Left forelimb (tissue), 1 donor: ENCODE results near the gene CCS.
A peak's percentile ranks its signal among the peaks of the same experiment; 100 is the strongest.
"Not testable (repeated sequence)": the region's sequence is repeated elsewhere in the genome, so short reads cannot be mapped to it uniquely, and the experiment has no call there.

ENCODE experiments used
- DNase-seq: peaks from one replicate; pipeline ENCODE4 v3.0.0-alpha.2; 2018; ENCODE audit warnings: low spot score

CCS gene, protein sequence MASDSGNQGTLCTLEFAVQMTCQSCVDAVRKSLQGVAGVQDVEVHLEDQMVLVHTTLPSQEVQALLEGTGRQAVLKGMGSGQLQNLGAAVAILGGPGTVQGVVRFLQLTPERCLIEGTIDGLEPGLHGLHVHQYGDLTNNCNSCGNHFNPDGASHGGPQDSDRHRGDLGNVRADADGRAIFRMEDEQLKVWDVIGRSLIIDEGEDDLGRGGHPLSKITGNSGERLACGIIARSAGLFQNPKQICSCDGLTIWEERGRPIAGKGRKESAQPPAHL

GRCh38 chr11:66592457-66593302 is at the start of gene CCS, which contains the start of gene CCDC87:
Gene CCS (plus strand): TSS chr11:66593185. CDS start chr11:66593262, 77 bp downstream.
Gene CCDC87 (minus strand): TSS chr11:66593063. CDS start chr11:66593015, 48 bp downstream.
- DNase-seq: peak; percentile 98

DNA sequence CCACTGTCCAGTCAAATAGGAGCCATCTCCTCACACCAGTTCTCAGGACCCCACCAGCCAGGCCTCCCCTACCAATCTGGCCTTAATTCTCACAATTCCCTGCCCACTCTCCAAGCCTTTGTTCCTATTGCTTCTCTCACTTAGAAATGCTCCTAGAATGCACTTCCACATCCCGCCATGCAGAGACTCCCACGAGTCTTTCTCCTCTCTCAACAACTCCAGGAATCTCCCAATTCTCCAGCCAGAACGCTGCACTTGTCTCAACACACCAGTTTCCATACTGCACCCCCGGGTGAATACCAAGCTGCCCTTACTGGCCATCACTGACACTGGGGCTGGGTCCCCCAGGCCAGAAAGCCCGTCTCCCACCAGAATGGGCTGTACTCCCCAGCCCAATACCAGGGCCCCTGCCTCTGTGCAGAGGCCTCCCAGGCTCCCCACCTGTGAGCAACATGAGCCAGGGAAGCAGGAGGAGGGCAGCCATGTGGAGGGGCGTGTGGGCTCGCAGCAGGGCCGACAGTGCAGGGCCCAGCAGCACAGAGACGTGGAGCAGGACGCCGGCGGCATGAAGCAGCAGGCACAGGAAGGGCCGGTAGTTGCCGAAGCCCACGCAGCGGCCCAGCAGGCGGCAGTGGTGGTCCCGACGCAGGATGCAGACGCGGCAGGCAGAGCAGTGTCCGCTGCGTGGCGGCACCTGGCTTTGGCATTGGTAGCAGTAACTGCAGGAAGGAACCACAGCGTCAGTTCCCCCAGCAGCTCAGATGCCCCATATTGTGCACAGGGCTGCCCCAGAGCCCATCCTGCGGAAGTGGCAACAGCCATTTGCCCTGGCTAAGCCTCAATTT is 49.5 kb upstream of the CCS start:
- no peak for DNase-seq

DNA sequence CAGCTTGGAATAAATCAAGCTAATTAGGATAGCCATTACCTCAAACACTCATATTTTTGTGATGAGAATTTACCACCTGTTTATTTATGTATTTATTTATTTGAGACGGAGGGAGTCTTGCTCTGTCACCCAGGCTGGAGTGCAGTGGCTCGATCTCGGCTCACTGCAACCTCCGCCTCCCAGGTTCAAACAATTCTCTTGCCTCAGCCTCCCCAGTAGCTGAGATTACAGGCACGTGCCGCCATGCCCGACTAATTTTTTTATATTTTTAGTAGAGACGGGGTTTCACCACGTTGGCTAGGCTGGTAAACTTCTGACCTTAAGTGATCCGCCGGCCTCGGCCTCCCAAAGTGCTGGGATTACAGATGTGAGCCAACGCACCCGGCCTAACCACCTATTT is 48.0 kb upstream of the CCS start:
- DNase-seq: not testable (repeated sequence)

- peak; percentile 94 for DNase-seq
Measured at GRCh38 chr11:66545701-66546367, 47.2 kb upstream of the CCS start, which contains the start of gene ZDHHC24. Gene ZDHHC24 (minus strand): TSS chr11:66546048. CDS start chr11:66546003, 45 bp downstream.

- DNase-seq: no peak
Measured at GRCh38 chr11:66546368-66546965, 46.5 kb upstream of the CCS start, which contains the start of gene ACTN3. Gene ACTN3 (plus strand): TSS chr11:66546903. CDS start chr11:66546938, 35 bp downstream.

GRCh38 chr11:66546966-66547661 is 45.9 kb upstream of the CCS start:
- no peak for DNase-seq

GRCh38 chr11:66547662-66548009 is 45.3 kb upstream of the CCS start:
- DNase-seq: no peak

DNA sequence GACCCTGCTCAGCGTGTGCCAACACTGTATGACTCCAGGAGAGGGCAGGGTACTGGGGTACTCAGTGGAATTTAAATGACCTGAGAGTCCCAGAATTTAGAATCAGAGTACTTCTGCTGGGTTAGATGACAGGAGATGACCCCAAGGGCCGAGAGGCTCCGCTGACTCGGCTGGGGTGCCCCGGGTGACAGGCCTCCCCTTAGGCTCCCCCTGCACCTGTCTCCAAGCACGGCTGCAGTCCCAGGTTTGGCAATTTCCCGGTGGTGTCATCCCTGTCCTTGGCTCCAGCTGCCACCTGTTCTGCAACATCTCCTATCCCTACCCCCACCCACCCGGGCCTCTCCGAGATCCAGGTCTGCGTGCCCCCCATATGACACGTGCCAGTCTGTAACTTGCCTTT is 44.9 kb upstream of the CCS start:
- no peak for DNase-seq

- no peak for DNase-seq
Measured at GRCh38 chr11:66548774-66549630, 44.0 kb upstream of the CCS start.

- DNase-seq: no peak
Measured at GRCh38 chr11:66549696-66550095, 43.3 kb upstream of the CCS start.

DNA sequence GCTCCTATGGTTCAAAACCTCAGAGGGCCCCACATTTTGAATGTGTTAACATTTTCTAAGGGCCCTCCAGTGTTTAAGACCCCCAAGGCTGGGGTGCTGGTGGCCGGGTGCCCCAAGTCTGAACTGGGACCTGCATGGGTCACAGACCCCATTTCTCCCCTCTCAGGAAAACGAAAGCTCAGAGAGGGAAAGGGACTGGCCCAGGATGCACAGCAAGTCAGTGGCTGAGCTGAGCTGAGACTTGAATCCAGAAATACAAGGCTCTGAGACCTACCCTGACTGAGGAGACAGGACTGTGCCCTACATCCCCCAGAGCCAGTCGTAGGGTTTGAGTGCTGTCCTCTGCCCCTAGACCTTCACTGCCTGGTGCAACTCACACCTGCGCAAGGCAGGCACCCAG is 42.1 kb upstream of the CCS start:
- DNase-seq: no peak

DNA sequence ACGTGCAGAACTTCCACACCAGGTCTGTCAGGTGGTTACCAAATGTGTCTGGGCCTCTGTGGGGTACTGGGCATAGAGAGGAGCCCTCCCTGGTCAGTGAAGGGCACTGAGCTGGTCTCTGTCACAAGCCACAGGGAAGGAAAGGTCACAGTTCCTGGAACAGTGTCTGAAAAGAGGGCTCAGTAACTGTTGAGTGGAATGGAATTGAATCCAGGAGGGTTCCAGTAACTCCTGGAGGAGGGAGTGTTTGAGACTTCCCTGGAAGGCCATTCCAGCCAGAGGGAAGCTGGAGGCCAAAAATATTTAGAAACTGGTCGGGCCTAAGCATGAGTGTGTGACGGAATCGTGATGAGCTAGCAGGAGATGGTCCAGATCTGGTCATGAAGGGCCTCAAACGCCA is 38.4 kb upstream of the CCS start:
- no peak for DNase-seq

DNA sequence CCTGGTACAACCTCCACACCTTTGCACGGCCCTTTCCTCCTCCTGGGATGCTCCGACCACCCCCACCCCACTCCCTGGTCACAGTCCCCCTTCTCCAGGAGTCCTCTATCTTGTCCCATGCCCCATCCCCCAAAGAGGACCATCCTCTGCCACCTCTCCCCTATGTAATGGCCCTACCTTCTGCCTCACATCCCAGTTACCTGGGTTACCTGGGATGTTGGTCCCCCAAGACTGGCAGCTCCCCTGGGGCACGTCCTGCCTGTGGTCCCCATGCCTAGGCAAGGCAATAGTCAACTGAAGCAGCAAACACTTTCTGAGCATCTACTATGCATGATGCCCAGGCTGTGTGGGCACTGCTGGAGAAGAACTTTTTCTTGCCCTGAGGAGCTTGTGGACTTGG is 37.6 kb upstream of the CCS start:
- no peak for DNase-seq

DNA sequence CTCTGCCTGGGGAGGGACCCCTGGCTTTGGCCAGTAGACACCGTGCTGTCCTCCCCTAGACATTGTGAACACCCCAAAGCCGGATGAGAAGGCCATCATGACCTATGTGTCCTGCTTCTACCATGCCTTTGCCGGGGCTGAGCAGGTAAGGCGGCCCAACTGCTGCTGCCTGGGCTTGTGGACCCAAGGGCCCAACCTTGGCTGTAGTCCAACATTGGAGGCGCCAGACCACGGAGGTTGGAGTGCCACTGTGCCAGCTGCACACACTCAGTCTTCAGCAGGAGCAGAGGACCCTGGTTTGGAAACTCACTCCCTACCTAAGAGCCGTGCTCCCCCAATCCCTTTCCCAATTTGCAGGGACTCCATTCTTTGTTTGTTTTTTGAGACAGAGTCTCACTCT is 36.9 kb upstream of the CCS start:
- DNase-seq: no peak

DNA sequence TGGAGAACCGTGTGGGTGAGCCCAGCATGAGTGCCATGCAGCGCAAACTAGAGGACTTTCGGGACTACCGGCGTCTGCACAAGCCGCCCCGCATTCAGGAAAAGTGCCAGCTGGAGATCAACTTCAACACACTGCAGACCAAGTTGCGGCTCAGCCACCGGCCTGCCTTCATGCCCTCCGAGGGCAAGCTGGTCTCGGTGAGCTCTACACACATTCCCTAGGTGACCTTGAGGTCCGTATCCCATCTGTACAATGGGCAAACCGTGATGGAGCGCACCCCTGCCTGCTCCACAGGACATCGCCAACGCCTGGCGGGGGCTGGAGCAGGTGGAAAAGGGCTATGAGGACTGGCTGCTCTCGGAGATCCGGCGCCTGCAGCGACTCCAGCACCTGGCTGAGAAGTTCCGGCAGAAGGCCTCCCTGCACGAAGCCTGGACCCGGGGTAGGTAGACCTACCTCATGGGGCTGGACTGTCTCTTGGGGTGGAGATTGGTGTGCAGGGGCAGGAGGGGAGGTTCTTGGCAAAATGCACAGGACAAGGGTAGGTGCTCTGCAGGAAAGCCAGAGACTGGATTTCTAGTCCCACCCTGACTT is 35.2 kb upstream of the CCS start:
- no peak for DNase-seq

DNA sequence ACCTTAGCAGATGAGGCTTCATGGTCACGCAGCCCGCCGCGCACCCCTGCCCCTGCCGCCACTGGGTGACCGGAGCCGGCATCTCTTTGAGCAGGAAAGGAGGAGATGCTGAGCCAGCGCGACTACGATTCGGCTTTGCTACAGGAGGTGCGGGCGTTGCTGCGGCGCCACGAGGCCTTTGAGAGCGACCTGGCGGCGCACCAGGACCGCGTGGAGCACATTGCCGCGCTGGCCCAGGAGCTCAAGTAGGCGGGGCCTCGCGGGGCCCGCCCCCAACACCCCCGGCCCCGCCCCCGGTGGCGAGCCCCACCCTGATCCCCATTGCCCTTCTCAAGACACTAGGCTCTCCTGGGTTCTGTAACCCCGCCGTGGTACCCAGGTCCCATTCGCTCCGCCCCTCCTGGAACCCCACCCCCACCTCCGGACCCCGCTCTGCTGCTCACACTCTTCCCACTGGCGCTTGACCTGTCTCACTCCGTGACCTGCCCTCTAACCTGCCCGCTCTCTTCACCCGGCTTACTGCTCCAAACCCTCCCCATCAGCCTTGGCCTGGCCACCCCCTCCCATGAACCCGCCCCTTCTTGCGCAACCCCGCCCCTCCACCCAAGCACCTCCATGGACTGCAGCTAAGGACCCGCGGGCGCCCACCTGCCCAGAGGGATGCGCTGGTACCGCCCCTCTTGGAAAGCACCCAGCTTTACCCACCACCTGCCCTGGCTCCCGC is 33.7 kb upstream of the CCS start:
- peak; percentile 63 for DNase-seq

GRCh38 chr11:66559866-66560676 is 32.9 kb upstream of the CCS start:
- peak; percentile 59 for DNase-seq
